C4-2B (cell line): ENCODE results near the gene FGF10.

ENCODE experiments used
- CTCF ChIP-seq: fragments of 450-650 bp; conservative IDR thresholded peaks from 2 replicates; pipeline ENCODE4 v1.5.1; 2017; ENCODE audit warnings: mild to moderate bottlenecking
- ZFX ChIP-seq: fragments of 450-650 bp; IDR thresholded peaks from 2 replicates; pipeline ENCODE4 v1.6.1; 2017

GRCh38 chr5:44388321-44389089 lies 715 bp downstream of the FGF10 start:
- TF ChIP-seq CTCF (no peak), ZFX (no peak)
